ENCODE data around the gene GUCA1C.

- no peak for TF ChIP-seq NFYB (CRISPR knock-in tag; conservative IDR thresholded peaks at IDR 0.05; ENCODE audit: low read depth)
- TF ChIP-seq JAZF1 (CRISPR knock-in tag; IDR thresholded peaks at IDR 0.05), result no peak
- TF ChIP-seq, protein P1, sequence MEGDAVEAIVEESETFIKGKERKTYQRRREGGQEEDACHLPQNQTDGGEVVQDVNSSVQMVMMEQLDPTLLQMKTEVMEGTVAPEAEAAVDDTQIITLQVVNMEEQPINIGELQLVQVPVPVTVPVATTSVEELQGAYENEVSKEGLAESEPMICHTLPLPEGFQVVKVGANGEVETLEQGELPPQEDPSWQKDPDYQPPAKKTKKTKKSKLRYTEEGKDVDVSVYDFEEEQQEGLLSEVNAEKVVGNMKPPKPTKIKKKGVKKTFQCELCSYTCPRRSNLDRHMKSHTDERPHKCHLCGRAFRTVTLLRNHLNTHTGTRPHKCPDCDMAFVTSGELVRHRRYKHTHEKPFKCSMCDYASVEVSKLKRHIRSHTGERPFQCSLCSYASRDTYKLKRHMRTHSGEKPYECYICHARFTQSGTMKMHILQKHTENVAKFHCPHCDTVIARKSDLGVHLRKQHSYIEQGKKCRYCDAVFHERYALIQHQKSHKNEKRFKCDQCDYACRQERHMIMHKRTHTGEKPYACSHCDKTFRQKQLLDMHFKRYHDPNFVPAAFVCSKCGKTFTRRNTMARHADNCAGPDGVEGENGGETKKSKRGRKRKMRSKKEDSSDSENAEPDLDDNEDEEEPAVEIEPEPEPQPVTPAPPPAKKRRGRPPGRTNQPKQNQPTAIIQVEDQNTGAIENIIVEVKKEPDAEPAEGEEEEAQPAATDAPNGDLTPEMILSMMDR (IDR thresholded peaks at IDR 0.05), result no peak
- no peak for TF ChIP-seq NR1H2 (CRISPR knock-in tag; IDR thresholded peaks at IDR 0.05)
- no peak for TF ChIP-seq ZBTB21 (CRISPR knock-in tag; IDR thresholded peaks at IDR 0.05; ENCODE audit: borderline replicate concordance)
- TF ChIP-seq, protein P2, sequence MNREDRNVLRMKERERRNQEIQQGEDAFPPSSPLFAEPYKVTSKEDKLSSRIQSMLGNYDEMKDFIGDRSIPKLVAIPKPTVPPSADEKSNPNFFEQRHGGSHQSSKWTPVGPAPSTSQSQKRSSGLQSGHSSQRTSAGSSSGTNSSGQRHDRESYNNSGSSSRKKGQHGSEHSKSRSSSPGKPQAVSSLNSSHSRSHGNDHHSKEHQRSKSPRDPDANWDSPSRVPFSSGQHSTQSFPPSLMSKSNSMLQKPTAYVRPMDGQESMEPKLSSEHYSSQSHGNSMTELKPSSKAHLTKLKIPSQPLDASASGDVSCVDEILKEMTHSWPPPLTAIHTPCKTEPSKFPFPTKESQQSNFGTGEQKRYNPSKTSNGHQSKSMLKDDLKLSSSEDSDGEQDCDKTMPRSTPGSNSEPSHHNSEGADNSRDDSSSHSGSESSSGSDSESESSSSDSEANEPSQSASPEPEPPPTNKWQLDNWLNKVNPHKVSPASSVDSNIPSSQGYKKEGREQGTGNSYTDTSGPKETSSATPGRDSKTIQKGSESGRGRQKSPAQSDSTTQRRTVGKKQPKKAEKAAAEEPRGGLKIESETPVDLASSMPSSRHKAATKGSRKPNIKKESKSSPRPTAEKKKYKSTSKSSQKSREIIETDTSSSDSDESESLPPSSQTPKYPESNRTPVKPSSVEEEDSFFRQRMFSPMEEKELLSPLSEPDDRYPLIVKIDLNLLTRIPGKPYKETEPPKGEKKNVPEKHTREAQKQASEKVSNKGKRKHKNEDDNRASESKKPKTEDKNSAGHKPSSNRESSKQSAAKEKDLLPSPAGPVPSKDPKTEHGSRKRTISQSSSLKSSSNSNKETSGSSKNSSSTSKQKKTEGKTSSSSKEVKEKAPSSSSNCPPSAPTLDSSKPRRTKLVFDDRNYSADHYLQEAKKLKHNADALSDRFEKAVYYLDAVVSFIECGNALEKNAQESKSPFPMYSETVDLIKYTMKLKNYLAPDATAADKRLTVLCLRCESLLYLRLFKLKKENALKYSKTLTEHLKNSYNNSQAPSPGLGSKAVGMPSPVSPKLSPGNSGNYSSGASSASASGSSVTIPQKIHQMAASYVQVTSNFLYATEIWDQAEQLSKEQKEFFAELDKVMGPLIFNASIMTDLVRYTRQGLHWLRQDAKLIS (CRISPR knock-in tag; IDR thresholded peaks at IDR 0.05; ENCODE audit: borderline replicate concordance), result no peak
- no peak for TF ChIP-seq ESRRA (CRISPR knock-in tag; IDR thresholded peaks at IDR 0.05; ENCODE audit: borderline replicate concordance)
- TF ChIP-seq NFE2L1 (CRISPR knock-in tag; IDR thresholded peaks at IDR 0.05), result no peak
- TF ChIP-seq ATF3 (CRISPR knock-in tag; conservative IDR thresholded peaks at IDR 0.05), result no peak
- TF ChIP-seq CBFB (CRISPR knock-in tag; IDR thresholded peaks at IDR 0.05; ENCODE audit: low read depth), result no peak
- TF ChIP-seq CREB1 (CRISPR knock-in tag; IDR thresholded peaks at IDR 0.05), result no peak
- TF ChIP-seq IRF2 (CRISPR knock-in tag; IDR thresholded peaks at IDR 0.05; ENCODE audit: borderline replicate concordance, low read depth), result no peak
- TF ChIP-seq, protein P3, sequence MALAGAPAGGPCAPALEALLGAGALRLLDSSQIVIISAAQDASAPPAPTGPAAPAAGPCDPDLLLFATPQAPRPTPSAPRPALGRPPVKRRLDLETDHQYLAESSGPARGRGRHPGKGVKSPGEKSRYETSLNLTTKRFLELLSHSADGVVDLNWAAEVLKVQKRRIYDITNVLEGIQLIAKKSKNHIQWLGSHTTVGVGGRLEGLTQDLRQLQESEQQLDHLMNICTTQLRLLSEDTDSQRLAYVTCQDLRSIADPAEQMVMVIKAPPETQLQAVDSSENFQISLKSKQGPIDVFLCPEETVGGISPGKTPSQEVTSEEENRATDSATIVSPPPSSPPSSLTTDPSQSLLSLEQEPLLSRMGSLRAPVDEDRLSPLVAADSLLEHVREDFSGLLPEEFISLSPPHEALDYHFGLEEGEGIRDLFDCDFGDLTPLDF (CRISPR knock-in tag; IDR thresholded peaks at IDR 0.05), result no peak
- TF ChIP-seq ZNF263 (CRISPR knock-in tag; IDR thresholded peaks at IDR 0.05; ENCODE audit: low read depth), result no peak
These were observed 89.9 kb downstream of the GUCA1C start for GRCh38 chr3:108863799-108864135.

Data from WTC11 (cell line).